HG03575 (cell line): ENCODE data around the gene FGD1.

Experiments
- ATAC-seq: cut with Tn5 transposase; IDR thresholded peaks from one replicate; pipeline ENCODE4 v1.9.1; 2021; ENCODE audit not compliant: unreplicated experiment, insufficient number of reproducible peaks, low FRiP score; ENCODE audit errors: extremely low read depth

The FGD1 gene

GRCh38 chrX:54415534-54416350 lies 80.3 kb downstream of the FGD1 start:
- ATAC-seq = no peak

GRCh38 chrX:54413753-54414152 lies 82.3 kb downstream of the FGD1 start:
- no peak for ATAC-seq

GRCh38 chrX:54411732-54412131 lies 84.3 kb downstream of the FGD1 start:
- no peak for ATAC-seq

GRCh38 chrX:54407266-54407665 lies 88.8 kb downstream of the FGD1 start:
- no peak for ATAC-seq

DNA sequence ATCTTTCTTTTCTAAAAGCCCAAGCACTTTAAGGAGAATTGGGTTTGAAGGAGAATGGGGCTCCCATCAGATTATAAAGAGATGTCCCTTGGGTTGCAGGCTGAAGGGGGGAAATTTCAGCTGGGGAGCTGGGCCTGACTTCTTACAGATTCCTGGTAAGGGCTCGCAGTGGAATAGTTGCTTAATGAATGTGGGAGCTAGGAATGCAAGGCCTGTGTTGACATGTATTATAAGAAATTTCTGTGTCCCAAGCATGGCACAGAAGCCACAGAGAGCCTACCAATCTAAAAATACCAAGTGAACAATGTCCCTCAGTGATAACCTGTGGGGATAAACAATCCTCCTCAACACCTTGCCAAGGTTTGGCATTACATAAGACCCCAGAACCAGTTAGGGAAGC lies 98.9 kb downstream of the FGD1 start:
- no peak for ATAC-seq
